GM18526 (cell line): ENCODE measurements around the gene HOXB1.

ENCODE experiments used
- POLR2A ChIP-seq: IDR thresholded peaks from 3 replicates; pipeline ENCODE4 v1.6.1; 2011; ENCODE audit not compliant: insufficient read length; ENCODE audit errors: extremely low read depth

Gene HOXB1

GRCh38 chr17:48561884-48562810, 31.3 kb upstream of the HOXB1 start:
- peak; percentile 35 for TF ChIP-seq POLR2A

- TF ChIP-seq POLR2A, result no peak
Observed at GRCh38 chr17:48559840-48560817, 29.3 kb upstream of the HOXB1 start.

- no peak for TF ChIP-seq POLR2A
Observed at GRCh38 chr17:48559122-48559839, 28.5 kb upstream of the HOXB1 start.

- TF ChIP-seq POLR2A, result no peak
Observed at GRCh38 chr17:48558831-48559121, 28.0 kb upstream of the HOXB1 start.

GRCh38 chr17:48558057-48558830, 27.4 kb upstream of the HOXB1 start:
- TF ChIP-seq POLR2A, result no peak

GRCh38 chr17:48556576-48557401, 26.0 kb upstream of the HOXB1 start:
- no peak for TF ChIP-seq POLR2A

GRCh38 chr17:48556229-48556575, 25.4 kb upstream of the HOXB1 start:
- no peak for TF ChIP-seq POLR2A

GRCh38 chr17:48555258-48556228, 24.7 kb upstream of the HOXB1 start:
- TF ChIP-seq POLR2A, result no peak

- no peak for TF ChIP-seq POLR2A
Observed at GRCh38 chr17:48554412-48555257, 23.8 kb upstream of the HOXB1 start.

- no peak for TF ChIP-seq POLR2A
Observed at GRCh38 chr17:48553826-48554225, 23.0 kb upstream of the HOXB1 start.

GRCh38 chr17:48553190-48553547, 22.4 kb upstream of the HOXB1 start:
- no peak for TF ChIP-seq POLR2A
